K562 (cell line): ENCODE results near the gene VPS26A. TPM values are rescaled to one million over a fixed set of nuclear protein-coding genes. Genes with fewer than 3 reads are reported as not detected.

Experiments used
- ATAC-seq: fragments of 200-7000 bp; cut with Tn5 transposase; 3 replicates; pipeline ENCODE4 v1.9.1; 2020; ENCODE audit warnings: moderate library complexity
- BruUV-seq: library from RNA; stranded (reverse); fragments of 400-500 nt; replicated peaks from 2 replicates; lab custom pipeline; 2021; lab: Mats Ljungman, UMichigan
- CTCF ChIA-PET: fragments of 300-600 bp; formaldehyde crosslinking; extraction: SDS; loops from one replicate; lab custom pipeline; 2021; ENCODE audit warnings: low intra/inter-chr PET ratio; lab: Yijun Ruan, JAX
- POLR2A ChIA-PET: fragments of 300-600, 350-650 bp; sonication (Branson Sonifier 250); formaldehyde crosslinking; extraction: SDS; loops from one replicate; lab custom pipeline; 2021; ENCODE audit warnings: antibody characterized with exemption, inconsistent platforms; lab: Yijun Ruan, JAX
- DNase-seq, 4 experiments: peaks; one replicate each; pipeline versions ENCODE4 v3.0.0 to v3.0.0-alpha.2; 2011 to 2018; ENCODE audit warnings: low spot score in 3 of 4, mixed read lengths in 3 of 4; ENCODE audit errors: extremely low read depth in 1 of 4
- FAIRE-seq: peaks from 2 replicates; lab custom pipeline; 2011; peaks lifted over from hg19 to GRCh38; lab: Jason Lieb, UNC
- H2AFZ ChIP-seq: 2 replicates; pipeline ENCODE4 v1.6.0; 2011; ENCODE audit warnings: low read depth, low read length, control low read depth, inconsistent platforms
- H3K27ac ChIP-seq: fragments of 200-600 bp; 3 replicates; pipeline ENCODE4 v1.8.0; 2011; ENCODE audit warnings: low read depth, mild to moderate bottlenecking, control low read depth, inconsistent platforms, low read length, moderate library complexity, mixed read lengths; ENCODE audit errors: extremely low read depth
- H3K27me3 ChIP-seq, 2 experiments: fragments of 300-600 bp in 1 of 2; 2 replicates in 1 of 2; 3 replicates in 1 of 2; pipeline versions ENCODE4 v1.6.0 to v1.8.0; 2011; ENCODE audit warnings: inconsistent platforms in 2 of 2, low read length in 2 of 2, mild to moderate bottlenecking in 1 of 2, mixed read lengths in 1 of 2, moderate library complexity in 1 of 2; ENCODE audit not compliant: control insufficient read depth in 2 of 2, insufficient read depth in 2 of 2
- H3K36me3 ChIP-seq: fragments of 300-600 bp; 3 replicates; pipeline ENCODE4 v1.8.0; 2011; ENCODE audit warnings: mild to moderate bottlenecking, low read length, inconsistent platforms; ENCODE audit not compliant: control insufficient read depth, insufficient read depth
- H3K4me1 ChIP-seq, 2 experiments: fragments of 200-600 bp in 1 of 2; replicated peaks in 1 of 2; 2 replicates in 1 of 2; 3 replicates in 1 of 2; pipeline versions ENCODE4 v1.5.1 to v1.8.0; 2011; ENCODE audit warnings: inconsistent platforms in 2 of 2, low read length in 2 of 2, mild to moderate bottlenecking in 1 of 2, mixed read lengths in 1 of 2, moderate library complexity in 1 of 2; ENCODE audit not compliant: control insufficient read depth in 2 of 2, insufficient read depth in 2 of 2
- H3K4me2 ChIP-seq: 2 replicates; pipeline ENCODE4 v1.6.1; 2011; ENCODE audit warnings: low read length, control low read depth, inconsistent platforms, mixed read lengths; ENCODE audit not compliant: insufficient read depth
- H3K4me3 ChIP-seq: fragments of 200-600 bp; sonication (generic), shearing (Covaris generic); 2 replicates; pipeline ENCODE4 v1.5.1; 2016; ENCODE audit warnings: control low read depth, inconsistent platforms
- H3K79me2 ChIP-seq: fragments of 200-600 bp; 3 replicates; pipeline ENCODE4 v1.8.0; 2011; ENCODE audit warnings: low read length, inconsistent platforms; ENCODE audit not compliant: control insufficient read depth, insufficient read depth
- H3K9ac ChIP-seq, 2 experiments: 2 replicates each; pipeline versions ENCODE4 v1.6.0 to v1.6.1; 2011; ENCODE audit warnings: low read depth in 2 of 2, low read length in 2 of 2, control low read depth in 1 of 2, inconsistent platforms in 1 of 2, mild to moderate bottlenecking in 1 of 2, mixed read lengths in 1 of 2; ENCODE audit not compliant: insufficient read depth in 1 of 2
- H3K9me1 ChIP-seq: one replicate; pipeline ENCODE4 v1.6.0; 2011; ENCODE audit warnings: inconsistent platforms, mild to moderate bottlenecking, low read length, moderate library complexity; ENCODE audit not compliant: control insufficient read depth, insufficient read depth
- H3K9me3 ChIP-seq: replicated peaks from 2 replicates; pipeline ENCODE4 v1.5.1; 2011; ENCODE audit warnings: low read depth, low read length, inconsistent platforms; ENCODE audit not compliant: control insufficient read depth, insufficient read depth
- H4K20me1 ChIP-seq: replicated peaks from 2 replicates; pipeline ENCODE4 v1.6.1; 2011; ENCODE audit warnings: low read length, inconsistent platforms, mixed read lengths; ENCODE audit not compliant: control insufficient read depth, insufficient read depth
- ATF1 ChIP-seq, 2 experiments: fragments of 450-650 bp in 1 of 2; IDR thresholded peaks; 2 replicates each; pipeline ENCODE4 v1.6.1; 2016; ENCODE audit warnings: missing compliant biosample characterization in 1 of 2, missing genetic modification characterization in 1 of 2
- MECOM ChIP-seq: fragments of 250-450 bp; sonication (Bioruptor Pico); IDR thresholded peaks from 2 replicates; pipeline ENCODE4 v1.8.0; 2022; ENCODE audit warnings: inconsistent platforms
- NONO ChIP-seq, 2 experiments: fragments of 200-400 bp in 1 of 2; fragments of 450-650 bp in 1 of 2; formaldehyde crosslinking in 1 of 2; IDR thresholded peaks; 2 replicates each; pipeline ENCODE4 v1.6.1; 2017; ENCODE audit warnings: low read depth in 2 of 2, mild to moderate bottlenecking in 2 of 2, moderate library complexity in 2 of 2, low read length in 1 of 2
- NRF1 ChIP-seq, 2 experiments: fragments of 450-650 bp; IDR thresholded peaks in 1 of 2; conservative IDR thresholded peaks in 1 of 2; 2 replicates each; pipeline ENCODE4 v1.6.1; 2014; ENCODE audit warnings: mild to moderate bottlenecking in 2 of 2
- ZFX ChIP-seq: sonication (generic); formaldehyde crosslinking; IDR thresholded peaks from 2 replicates; pipeline ENCODE4 v1.8.0; 2022; ENCODE audit warnings: mild to moderate bottlenecking, missing genetic modification reagents, moderate library complexity
- WGBS: fragments of 100-300 bp; shearing (Covaris generic); methylation state at CpG from one replicate; pipeline ENCODE4 v1.1.6; 2016; ENCODE audit warnings: low coverage, mixed read lengths; ENCODE audit not compliant: insufficient coverage; ENCODE audit errors: missing lambda C conversion rate; 5-methylcytosine and 5-hydroxymethylcytosine counted together
- in situ Hi-C: fragments of 300-500 bp; cut with MboI; formaldehyde crosslinking; loops from 4 replicates; pipeline ENCODE4 v1.15.0; 2018; ENCODE audit warnings: inconsistent platforms, mixed read lengths
- intact Hi-C: fragments of 100-400 bp; cut with micrococcal nuclease; formaldehyde crosslinking; loops from 2 replicates; pipeline ENCODE4 v1.14.2; 2022
- polyA plus RNA-seq, 8 experiments: library from polyadenylated mRNA; depleted of rRNA in 4 of 8; stranded (reverse) in 5 of 8; unstranded in 3 of 8; fragments of >200 nt; fragmentation: Nextera tagmentation in 2 of 8; fragmentation: Illumina TruSeq in 1 of 8; extraction: Ambion mirVana in 2 of 8; extraction: Trizol in 1 of 8; gene quantifications; 2 replicates each; pipeline versions ENCODE4 v1.2.1 to v1.2.3, GENCODE V29; 2011 to 2014; ENCODE audit warnings: inconsistent platforms in 1 of 8, missing spikeins in 1 of 8
- total RNA-seq, 7 experiments: library from RNA; depleted of rRNA in 6 of 7; stranded (reverse); fragments of >200 nt in 6 of 7; fragmentation: Illumina TruSeq in 2 of 7; extraction: Trizol in 2 of 7; gene quantifications; 2 replicates each; pipeline versions ENCODE4 v1.2.1 to v1.2.3, GENCODE V29; 2011 to 2021; ENCODE audit warnings: low replicate concordance in 1 of 7
- TF ChIP-seq, protein P1 (sequence below), 2 experiments: fragments of 450-650 bp; conservative IDR thresholded peaks; 2 replicates each; pipeline ENCODE4 v1.6.1; 2017; ENCODE audit warnings: mild to moderate bottlenecking in 2 of 2, moderate library complexity in 2 of 2
- TF ChIP-seq, protein P2 (sequence below): fragments of 450-650 bp; IDR thresholded peaks from 2 replicates; pipeline ENCODE4 v1.6.1; 2014; ENCODE audit warnings: low read depth, mild to moderate bottlenecking, moderate library complexity, borderline replicate concordance
- TF ChIP-seq, protein P3 (sequence below): fragments of 450-650 bp; formaldehyde crosslinking; IDR thresholded peaks from 2 replicates; pipeline ENCODE4 v1.4.0; 2022; ENCODE audit warnings: mild to moderate bottlenecking, moderate library complexity

VPS26A gene
- total and polyA plus RNA-seq, 9 of the 15 experiments (the other 6 are each of a cell fraction or from before 2014, with no cell fraction given) = 47.1 to 137 (median 69.3) TPM

DNA sequence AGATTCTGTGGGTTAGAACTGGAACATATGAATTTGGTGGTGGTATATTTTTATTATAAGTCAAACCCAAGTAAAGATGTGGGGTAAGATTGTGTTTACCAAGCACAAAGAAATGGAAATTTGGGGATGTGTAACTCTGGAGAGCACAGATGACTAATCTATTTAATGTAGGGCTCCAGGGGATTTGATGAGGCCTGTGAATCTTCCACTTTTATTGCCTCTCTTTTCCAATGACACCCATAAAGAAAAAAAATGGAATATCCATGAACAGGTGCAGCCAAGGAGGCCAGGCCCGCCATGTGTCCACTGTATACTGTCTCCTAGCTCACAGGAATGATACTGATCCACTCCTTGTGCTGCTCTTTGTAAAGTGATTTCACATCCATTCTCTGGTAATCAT is 33.3 kb upstream of the VPS26A start (continued):
- TF ChIP-seq NONO (IDR thresholded peaks at IDR 0.05; ENCODE audit: low read depth in 2 of 2, low read length in 1 of 2) (0 out of 4 replicates have a peak, but pooled peaks of 1 of the 2 experiments have one; percentile 16), ATF1 (CRISPR knock-in tag; IDR thresholded peaks at IDR 0.05) (no peak), ATF1 (tag; IDR thresholded peaks at IDR 0.05) (no peak), NRF1 (conservative IDR thresholded peaks at IDR 0.05 in 1 of 2, IDR thresholded peaks at IDR 0.05 in 1 of 2) (no peak), ZFX (CRISPR knock-in tag) (peak; percentile 38; the same call in 1 of the 2 replicates)
- TF ChIP-seq, protein P1, sequence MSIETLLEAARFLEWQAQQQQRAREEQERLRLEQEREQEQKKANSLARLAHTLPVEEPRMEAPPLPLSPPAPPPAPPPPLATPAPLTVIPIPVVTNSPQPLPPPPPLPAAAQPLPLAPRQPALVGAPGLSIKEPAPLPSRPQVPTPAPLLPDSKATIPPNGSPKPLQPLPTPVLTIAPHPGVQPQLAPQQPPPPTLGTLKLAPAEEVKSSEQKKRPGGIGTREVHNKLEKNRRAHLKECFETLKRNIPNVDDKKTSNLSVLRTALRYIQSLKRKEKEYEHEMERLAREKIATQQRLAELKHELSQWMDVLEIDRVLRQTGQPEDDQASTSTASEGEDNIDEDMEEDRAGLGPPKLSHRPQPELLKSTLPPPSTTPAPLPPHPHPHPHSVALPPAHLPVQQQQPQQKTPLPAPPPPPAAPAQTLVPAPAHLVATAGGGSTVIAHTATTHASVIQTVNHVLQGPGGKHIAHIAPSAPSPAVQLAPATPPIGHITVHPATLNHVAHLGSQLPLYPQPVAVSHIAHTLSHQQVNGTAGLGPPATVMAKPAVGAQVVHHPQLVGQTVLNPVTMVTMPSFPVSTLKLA (conservative IDR thresholded peaks at IDR 0.05) = peak in 1 of 2 experiments; percentile 17; a peak in 1 of 4 replicates
- TF ChIP-seq, all 486 proteins: peak for 5

DNA sequence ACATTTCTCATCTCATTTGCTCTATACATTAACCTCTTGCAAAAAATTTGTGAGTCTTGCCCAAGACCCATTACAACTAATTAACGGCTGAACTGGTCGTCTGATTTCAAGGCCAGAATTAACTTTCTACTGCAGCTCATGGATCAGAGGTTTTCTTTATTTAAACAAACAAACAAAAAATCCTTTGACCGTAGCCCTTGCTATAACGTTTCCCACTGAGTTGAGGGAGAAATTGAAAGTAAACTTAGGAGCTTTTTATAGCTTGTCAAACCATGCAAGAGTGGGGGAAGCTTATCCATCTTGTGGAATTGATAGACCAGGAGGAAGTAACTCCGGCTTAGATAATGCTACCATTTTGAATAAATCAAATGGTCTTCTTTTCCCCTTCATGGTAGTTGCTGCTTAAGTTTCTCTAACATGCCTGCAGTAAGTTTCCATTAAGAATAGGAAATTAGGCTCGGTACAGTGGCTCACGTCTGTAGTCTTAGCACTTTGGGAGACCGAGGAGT is 32.8 kb upstream of the VPS26A start:
- Histone ChIP-seq H3K4me3 (peak overlapping the region; percentile 51), H3K79me2 (peaks cover 82% of the 10 kb centered on the region), H3K9me3 (no peaks in the 10 kb centered on the region), H3K4me1 (peaks cover 3 to 23% of the 10 kb centered on the region in 2 experiments; a peak in 4 of 5 replicates), H3K9me1 (no peaks in the 10 kb centered on the region), H2AFZ (peak overlapping the region; percentile 22), H3K9ac (peak overlapping the region in 1 of 2 experiments; percentile 91; a peak in 2 of 4 replicates), H3K4me2 (peak overlapping the region; percentile 95), H3K27me3 (no peaks in the 10 kb centered on the region), H3K36me3 (peaks cover 6% of the 10 kb centered on the region; the same call in 2 of the 3 replicates), H4K20me1 (no peaks in the 10 kb centered on the region), H3K27ac (peak overlapping the region; percentile 89)
- ChIA-PET POLR2A (interaction anchor here (0.8 to 1.3 kb wide), 4 partner anchors 21 to 118 kb away, joined by 3 read pairs; no protein-coding TSS in a partner anchor), CTCF (interaction anchor here (4.2 kb wide), 1 partner anchor 86 kb away, joined by 84 read pairs; no protein-coding TSS in a partner anchor)
- BruUV-seq = no TSS peak
- intact Hi-C loops = loop anchor here (5.0 kb wide), 1 partner anchor 321 kb away; no protein-coding TSS in a partner anchor
- peak in 1 of 4 experiments; percentile 36 for DNase-seq
- no peak for FAIRE-seq
- in situ Hi-C loops = no loop called here
- WGBS = 12% methylated on average over 8 of the region's 8 CpGs
- no peak for ATAC-seq
- TF ChIP-seq, protein P2, sequence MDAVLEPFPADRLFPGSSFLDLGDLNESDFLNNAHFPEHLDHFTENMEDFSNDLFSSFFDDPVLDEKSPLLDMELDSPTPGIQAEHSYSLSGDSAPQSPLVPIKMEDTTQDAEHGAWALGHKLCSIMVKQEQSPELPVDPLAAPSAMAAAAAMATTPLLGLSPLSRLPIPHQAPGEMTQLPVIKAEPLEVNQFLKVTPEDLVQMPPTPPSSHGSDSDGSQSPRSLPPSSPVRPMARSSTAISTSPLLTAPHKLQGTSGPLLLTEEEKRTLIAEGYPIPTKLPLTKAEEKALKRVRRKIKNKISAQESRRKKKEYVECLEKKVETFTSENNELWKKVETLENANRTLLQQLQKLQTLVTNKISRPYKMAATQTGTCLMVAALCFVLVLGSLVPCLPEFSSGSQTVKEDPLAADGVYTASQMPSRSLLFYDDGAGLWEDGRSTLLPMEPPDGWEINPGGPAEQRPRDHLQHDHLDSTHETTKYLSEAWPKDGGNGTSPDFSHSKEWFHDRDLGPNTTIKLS = 0 out of 2 replicates have a peak, but pooled peaks have one; percentile 0
- TF ChIP-seq MECOM (CRISPR knock-in tag) = 0 out of 2 replicates have a peak, but pooled peaks have one; percentile 22
- TF ChIP-seq, protein P3, sequence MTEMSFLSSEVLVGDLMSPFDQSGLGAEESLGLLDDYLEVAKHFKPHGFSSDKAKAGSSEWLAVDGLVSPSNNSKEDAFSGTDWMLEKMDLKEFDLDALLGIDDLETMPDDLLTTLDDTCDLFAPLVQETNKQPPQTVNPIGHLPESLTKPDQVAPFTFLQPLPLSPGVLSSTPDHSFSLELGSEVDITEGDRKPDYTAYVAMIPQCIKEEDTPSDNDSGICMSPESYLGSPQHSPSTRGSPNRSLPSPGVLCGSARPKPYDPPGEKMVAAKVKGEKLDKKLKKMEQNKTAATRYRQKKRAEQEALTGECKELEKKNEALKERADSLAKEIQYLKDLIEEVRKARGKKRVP (CRISPR knock-in tag) = no peak
